ENCODE data around the gene GUF1.
A peak's percentile ranks its signal among the peaks of the same experiment; 100 is the strongest.

Gene GUF1

GRCh38 chr4:44678094-44679041 lies at the start of gene GUF1:
GUF1 (plus strand) TSS chr4:44678420; CDS start chr4:44678623, 203 bp downstream.
- in situ Hi-C loops (cut with MboI; ENCODE audit: low pct_unique_long_range_greater_than_20kb, low sequenced_read_pairs) = no loop called here
- peak; percentile 95 for DNase-seq

GRCh38 chr4:44629280-44629866 lies 48.8 kb upstream of the GUF1 start:
- in situ Hi-C loops (cut with MboI; ENCODE audit: low pct_unique_long_range_greater_than_20kb, low sequenced_read_pairs) = no loop called here
- peak; percentile 68 for DNase-seq

GRCh38 chr4:44632089-44632488 lies 46.1 kb upstream of the GUF1 start:
- in situ Hi-C loops (cut with MboI; ENCODE audit: low pct_unique_long_range_greater_than_20kb, low sequenced_read_pairs) = no loop called here
- no peak for DNase-seq

GRCh38 chr4:44632733-44633132 lies 45.5 kb upstream of the GUF1 start:
- in situ Hi-C loops (cut with MboI; ENCODE audit: low pct_unique_long_range_greater_than_20kb, low sequenced_read_pairs) = no loop called here
- no peak for DNase-seq

- in situ Hi-C loops (cut with MboI; ENCODE audit: low pct_unique_long_range_greater_than_20kb, low sequenced_read_pairs) = no loop called here
- DNase-seq = no peak
These were observed 40.1 kb upstream of the GUF1 start for GRCh38 chr4:44638091-44638490.

GRCh38 chr4:44646151-44646550 lies 32.1 kb upstream of the GUF1 start:
- no peak for DNase-seq
- in situ Hi-C loops (cut with MboI; ENCODE audit: low pct_unique_long_range_greater_than_20kb, low sequenced_read_pairs) = no loop called here

GRCh38 chr4:44651425-44651824 lies 26.8 kb upstream of the GUF1 start, which contains the start of gene YIPF7:
YIPF7 (minus strand) TSS chr4:44651625; CDS start chr4:44650100, 1,525 bp downstream.
- in situ Hi-C loops (cut with MboI; ENCODE audit: low pct_unique_long_range_greater_than_20kb, low sequenced_read_pairs) = no loop called here
- no peak for DNase-seq

GRCh38 chr4:44652002-44652401 lies 26.2 kb upstream of the GUF1 start:
- in situ Hi-C loops (cut with MboI; ENCODE audit: low pct_unique_long_range_greater_than_20kb, low sequenced_read_pairs) = no loop called here
- DNase-seq = no peak

- DNase-seq = no peak
- in situ Hi-C loops (cut with MboI; ENCODE audit: low pct_unique_long_range_greater_than_20kb, low sequenced_read_pairs) = no loop called here
These were observed 17.8 kb upstream of the GUF1 start for GRCh38 chr4:44660396-44660795.

- in situ Hi-C loops (cut with MboI; ENCODE audit: low pct_unique_long_range_greater_than_20kb, low sequenced_read_pairs) = no loop called here
- no peak for DNase-seq
These were observed 16.1 kb upstream of the GUF1 start for GRCh38 chr4:44661940-44662622.

GRCh38 chr4:44662623-44663005 lies 15.6 kb upstream of the GUF1 start:
- DNase-seq = peak; percentile 14
- in situ Hi-C loops (cut with MboI; ENCODE audit: low pct_unique_long_range_greater_than_20kb, low sequenced_read_pairs) = no loop called here

- no peak for DNase-seq
- in situ Hi-C loops (cut with MboI; ENCODE audit: low pct_unique_long_range_greater_than_20kb, low sequenced_read_pairs) = no loop called here
These were observed 14.5 kb upstream of the GUF1 start for GRCh38 chr4:44663539-44664263.

GRCh38 chr4:44668526-44668925 lies 9.7 kb upstream of the GUF1 start:
- in situ Hi-C loops (cut with MboI; ENCODE audit: low pct_unique_long_range_greater_than_20kb, low sequenced_read_pairs) = no loop called here
- DNase-seq = no peak

- no peak for DNase-seq
- in situ Hi-C loops (cut with MboI; ENCODE audit: low pct_unique_long_range_greater_than_20kb, low sequenced_read_pairs) = no loop called here
These were observed 7.6 kb upstream of the GUF1 start for GRCh38 chr4:44670506-44671199.

- in situ Hi-C loops (cut with MboI; ENCODE audit: low pct_unique_long_range_greater_than_20kb, low sequenced_read_pairs) = no loop called here
- DNase-seq = no peak
These were observed 6.6 kb upstream of the GUF1 start for GRCh38 chr4:44671636-44672035.

GRCh38 chr4:44674471-44674870 lies 3.7 kb upstream of the GUF1 start:
- DNase-seq = no peak
- in situ Hi-C loops (cut with MboI; ENCODE audit: low pct_unique_long_range_greater_than_20kb, low sequenced_read_pairs) = no loop called here

GRCh38 chr4:44675366-44675765 lies 2.9 kb upstream of the GUF1 start:
- no peak for DNase-seq
- in situ Hi-C loops (cut with MboI; ENCODE audit: low pct_unique_long_range_greater_than_20kb, low sequenced_read_pairs) = no loop called here

- in situ Hi-C loops (cut with MboI; ENCODE audit: low pct_unique_long_range_greater_than_20kb, low sequenced_read_pairs) = no loop called here
- no peak for DNase-seq
These were observed 840 bp downstream of the GUF1 start for GRCh38 chr4:44679060-44679459.

GRCh38 chr4:44684648-44685047 lies 6.4 kb downstream of the GUF1 start:
- in situ Hi-C loops (cut with MboI; ENCODE audit: low pct_unique_long_range_greater_than_20kb, low sequenced_read_pairs) = no loop called here
- DNase-seq = no peak

Measured in KBM-7 (cell line).